ENCODE results near the gene RBM47. TPM values are rescaled to one million over a fixed set of nuclear protein-coding genes. Genes with fewer than 3 reads are reported as not detected.
A peak's percentile ranks its signal among the peaks of the same experiment; 100 is the strongest.

The RBM47 gene
- total and polyA plus RNA-seq, 10 of the 15 experiments (the other 5 are each of a cell fraction or from before 2014, with no cell fraction given), result 7.9 to 45.0 (median 28.7) TPM

GRCh38 chr4:40515398-40516293 is 114.0 kb downstream of the RBM47 start (continued):
- TF ChIP-seq ATF2 (IDR thresholded peaks at IDR 0.05; ENCODE audit: low read length) (peak; percentile 70), SREBF1 (IDR thresholded peaks at IDR 0.05; ENCODE audit: low read length) (no peak), ZNF24 (IDR thresholded peaks at IDR 0.05) (no peak), BRCA1 (IDR thresholded peaks at IDR 0.05; ENCODE audit: low read depth, low read length) (no peak), E2F8 (IDR thresholded peaks at IDR 0.05; ENCODE audit: low read depth, partially characterized antibody) (no peak), ESRRA (IDR thresholded peaks at IDR 0.05; ENCODE audit: low read length) (peak; percentile 56; the same call in 1 of the 2 replicates), BCL11A (IDR thresholded peaks at IDR 0.05; ENCODE audit: low read depth, low read length) (0 out of 2 replicates have a peak, but pooled peaks have one; percentile 45), ELK1 (IDR thresholded peaks at IDR 0.05; ENCODE audit: low read depth, low read length) (no peak), RELB (IDR thresholded peaks at IDR 0.05; ENCODE audit: low read depth) (peak; percentile 44; the same call in 1 of the 2 replicates), REST (IDR thresholded peaks at IDR 0.05; ENCODE audit: low read depth, low read length) (no peak), CHD2 (IDR thresholded peaks at IDR 0.05; ENCODE audit: borderline replicate concordance, low read depth, low read length) (peak; percentile 52; the same call in 1 of the 2 replicates), MEF2B (IDR thresholded peaks at IDR 0.05; ENCODE audit: partially characterized antibody, poor library complexity, severe bottlenecking) (peak; percentile 98), KLF5 (IDR thresholded peaks at IDR 0.05; ENCODE audit: partially characterized antibody) (no peak), ASH2L (IDR thresholded peaks at IDR 0.05; ENCODE audit: borderline replicate concordance, low read depth) (no peak), RB1 (IDR thresholded peaks at IDR 0.05; ENCODE audit: borderline replicate concordance) (no peak), PAX8 (IDR thresholded peaks at IDR 0.05) (no peak; the same call in 1 of the 2 replicates)

Measured in GM12878 (cell line).